ENCODE data around the gene TRIM31.
"Not testable (repeated sequence)": the region's sequence is repeated elsewhere in the genome, so short reads cannot be mapped to it uniquely, and the experiment has no call there.

Gene TRIM31

GRCh38 chr6:30142665-30143064 lies 29.8 kb upstream of the TRIM31 start:
- in situ Hi-C loops (cut with HindIII; ENCODE audit: low pct_unique_long_range_greater_than_20kb, low sequenced_read_pairs): no loop called here
- TF ChIP-seq JUND (IDR thresholded peaks at IDR 0.05; ENCODE audit: low read depth): no peak
- no peak for DNase-seq (ENCODE audit: low read depth in 1 of 2, low spot score in 1 of 2)

- DNase-seq (ENCODE audit: low read depth in 1 of 2, low spot score in 1 of 2); in situ Hi-C loops (cut with HindIII; ENCODE audit: low pct_unique_long_range_greater_than_20kb, low sequenced_read_pairs): not testable (repeated sequence)
Observed at GRCh38 chr6:30140240-30140639, 27.4 kb upstream of the TRIM31 start.

GRCh38 chr6:30136570-30137286 lies 23.8 kb upstream of the TRIM31 start:
- no peak for TF ChIP-seq JUND (IDR thresholded peaks at IDR 0.05; ENCODE audit: low read depth)
- in situ Hi-C loops (cut with HindIII; ENCODE audit: low pct_unique_long_range_greater_than_20kb, low sequenced_read_pairs): no loop called here
- no peak for DNase-seq (ENCODE audit: low read depth in 1 of 2, low spot score in 1 of 2)

GRCh38 chr6:30135757-30136156 lies 22.9 kb upstream of the TRIM31 start, which contains the start of gene TRIM40:
TRIM40 (plus strand) TSS chr6:30136140; CDS start chr6:30137037, 897 bp downstream.
- no peak for TF ChIP-seq JUND (IDR thresholded peaks at IDR 0.05; ENCODE audit: low read depth)
- in situ Hi-C loops (cut with HindIII; ENCODE audit: low pct_unique_long_range_greater_than_20kb, low sequenced_read_pairs): no loop called here
- DNase-seq (ENCODE audit: low read depth in 1 of 2, low spot score in 1 of 2): no peak

- no peak for TF ChIP-seq JUND (IDR thresholded peaks at IDR 0.05; ENCODE audit: low read depth)
- in situ Hi-C loops (cut with HindIII; ENCODE audit: low pct_unique_long_range_greater_than_20kb, low sequenced_read_pairs): no loop called here
- DNase-seq (ENCODE audit: low read depth in 1 of 2, low spot score in 1 of 2): no peak
Observed at GRCh38 chr6:30135147-30135546, 22.3 kb upstream of the TRIM31 start.

DNA sequence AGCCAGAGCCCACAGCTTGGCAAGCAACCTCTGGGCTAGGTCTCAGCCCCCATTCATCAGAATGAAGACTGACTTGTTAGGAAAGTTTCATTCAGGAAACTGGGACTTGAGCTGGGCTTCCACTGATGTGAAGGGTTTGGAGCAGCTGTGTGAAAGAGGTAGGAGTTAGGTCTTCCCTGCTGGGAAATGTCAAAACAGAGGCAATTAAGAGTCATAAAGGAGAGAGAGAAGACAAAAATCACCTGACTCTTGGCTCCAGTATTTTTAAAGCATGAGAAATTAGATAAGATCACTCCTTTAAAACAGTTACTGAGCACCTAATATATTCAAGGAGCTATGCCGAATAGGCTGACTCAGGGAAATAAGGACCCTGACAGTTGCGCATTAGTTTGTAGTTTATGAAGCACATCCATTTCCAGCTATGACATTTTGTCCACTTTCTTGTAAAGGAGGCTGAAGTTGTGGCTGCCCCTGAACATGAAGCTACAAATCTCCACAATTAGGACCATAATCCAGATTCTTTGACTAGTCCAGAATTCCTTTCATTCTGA lies 19.1 kb upstream of the TRIM31 start:
- in situ Hi-C loops (cut with HindIII; ENCODE audit: low pct_unique_long_range_greater_than_20kb, low sequenced_read_pairs): no loop called here
- TF ChIP-seq JUND (IDR thresholded peaks at IDR 0.05; ENCODE audit: low read depth): no peak
- no peak for DNase-seq (ENCODE audit: low read depth in 1 of 2, low spot score in 1 of 2)

DNA sequence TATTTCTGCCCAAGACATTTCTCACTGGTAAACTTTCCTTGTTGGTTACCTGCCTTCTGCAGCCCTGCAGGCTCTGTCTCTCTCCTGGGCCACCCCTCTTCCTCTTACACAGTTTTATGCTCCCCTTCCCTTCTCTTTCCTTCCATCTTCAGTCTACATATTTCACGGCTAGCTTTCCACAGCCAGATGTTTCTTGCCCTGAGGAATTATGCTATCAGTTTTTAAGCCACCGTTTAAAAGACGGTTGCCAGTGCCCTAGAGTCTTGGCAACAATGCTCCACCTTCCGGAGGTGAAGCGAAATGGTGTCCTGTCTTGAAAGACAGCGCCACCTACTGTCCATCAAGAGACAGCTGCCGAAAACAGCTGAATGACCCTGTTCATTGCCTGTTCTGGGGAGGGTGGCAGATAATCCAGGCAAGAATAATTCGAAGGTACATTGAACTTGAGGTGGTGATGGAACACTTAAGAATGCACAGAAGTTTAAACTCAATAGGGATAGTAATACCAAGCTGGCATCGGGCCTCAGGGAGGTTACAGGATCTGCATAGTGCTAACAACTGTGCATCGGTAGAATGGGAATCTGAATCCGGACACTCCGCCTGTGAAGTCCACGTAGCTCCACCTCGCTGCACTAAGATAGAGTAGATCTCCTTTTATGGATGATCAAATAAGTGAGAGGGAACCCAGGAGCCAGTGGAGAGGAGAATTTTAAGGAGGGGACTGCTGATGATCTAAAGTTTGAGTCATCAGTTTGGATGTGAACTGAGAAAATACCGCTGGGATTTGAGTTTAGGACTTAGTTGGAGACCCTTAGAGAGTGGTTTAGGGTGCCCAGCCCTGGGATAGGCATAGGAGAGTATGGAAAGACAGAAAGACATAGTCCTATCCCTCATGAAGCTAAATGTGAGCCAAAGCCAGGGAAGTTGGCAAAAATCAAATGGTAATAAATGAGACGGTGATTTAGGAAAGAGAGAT lies 18.3 kb upstream of the TRIM31 start:
- no peak for TF ChIP-seq JUND (IDR thresholded peaks at IDR 0.05; ENCODE audit: low read depth)
- peak; percentile 85 to 89 for DNase-seq (ENCODE audit: low read depth in 1 of 2, low spot score in 1 of 2)
- in situ Hi-C loops (cut with HindIII; ENCODE audit: low pct_unique_long_range_greater_than_20kb, low sequenced_read_pairs): no loop called here

DNA sequence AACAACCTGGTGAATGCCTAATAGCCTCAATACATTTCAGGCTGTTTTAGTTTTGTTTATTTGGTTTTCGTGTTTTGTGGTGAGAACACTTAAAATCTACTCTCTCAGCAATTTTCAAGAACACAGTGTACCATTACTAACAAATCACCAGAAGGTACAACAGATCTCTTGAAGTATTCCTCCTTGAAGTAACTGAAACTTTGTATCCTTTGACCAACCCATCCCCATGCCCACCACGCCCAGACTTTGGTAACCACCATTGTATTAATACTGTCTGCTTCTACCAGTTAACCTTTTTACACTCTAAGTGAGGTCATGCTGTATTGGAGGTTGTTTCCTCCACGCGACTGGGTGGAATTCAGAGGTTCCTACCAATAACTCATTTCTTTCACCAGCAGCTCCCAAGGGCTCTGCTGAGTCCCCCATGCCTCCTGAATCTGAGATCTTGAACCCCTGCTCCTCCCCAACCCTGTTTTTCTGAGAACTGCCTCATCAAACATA lies 17.3 kb upstream of the TRIM31 start:
- TF ChIP-seq JUND (IDR thresholded peaks at IDR 0.05; ENCODE audit: low read depth): no peak
- no peak for DNase-seq (ENCODE audit: low read depth in 1 of 2, low spot score in 1 of 2)
- in situ Hi-C loops (cut with HindIII; ENCODE audit: low pct_unique_long_range_greater_than_20kb, low sequenced_read_pairs): no loop called here

- no peak for TF ChIP-seq JUND (IDR thresholded peaks at IDR 0.05; ENCODE audit: low read depth)
- no peak for DNase-seq (ENCODE audit: low read depth in 1 of 2, low spot score in 1 of 2)
Observed at GRCh38 chr6:30129265-30130178, 16.6 kb upstream of the TRIM31 start.

DNA sequence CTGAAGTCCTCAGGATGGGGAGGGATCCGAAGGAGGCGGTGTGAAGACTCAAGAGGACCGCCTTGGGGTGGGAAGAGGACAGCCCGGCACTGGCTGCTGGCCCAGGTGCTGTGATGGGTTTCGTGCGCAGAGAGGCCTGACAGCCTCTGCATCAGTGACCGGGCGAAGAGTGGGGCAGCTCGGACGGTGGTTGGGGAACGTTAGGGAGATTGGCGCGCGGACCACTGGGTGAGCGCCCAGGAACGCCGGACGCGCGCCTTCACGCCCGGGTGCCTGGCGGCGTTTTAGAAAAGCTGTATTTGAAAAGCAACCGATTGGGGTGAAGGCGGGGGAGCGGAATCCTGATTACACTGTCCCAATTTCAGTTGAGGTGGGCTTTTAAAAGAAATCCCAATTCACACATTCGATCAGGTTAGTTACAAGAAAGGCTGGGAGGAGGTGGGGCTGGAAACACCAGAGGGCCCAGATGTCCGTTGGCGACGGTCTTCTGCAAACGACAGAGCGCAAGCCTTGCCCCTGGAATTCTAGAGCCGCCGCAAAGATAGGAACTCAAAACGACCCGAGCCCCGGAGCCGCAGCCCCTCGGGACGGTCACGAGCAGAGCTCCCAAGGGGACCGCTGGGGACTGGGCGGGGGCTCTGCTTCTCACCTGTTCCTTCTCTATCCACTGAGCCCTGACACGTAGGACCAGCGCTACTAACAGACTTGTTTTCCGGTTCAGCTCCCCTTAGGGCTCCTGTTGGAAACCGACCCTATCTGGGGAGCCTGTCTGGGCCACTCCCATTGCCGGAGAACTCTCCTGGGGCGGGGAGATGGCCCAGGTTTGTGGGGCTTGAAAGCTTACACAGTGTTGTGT lies 14.6 kb upstream of the TRIM31 start:
- in situ Hi-C loops (cut with HindIII; ENCODE audit: low pct_unique_long_range_greater_than_20kb, low sequenced_read_pairs): no loop called here
- DNase-seq (ENCODE audit: low read depth in 1 of 2, low spot score in 1 of 2): no peak
- TF ChIP-seq JUND (IDR thresholded peaks at IDR 0.05; ENCODE audit: low read depth): no peak

More at GRCh38 chr6:30129265-30130178, 16.6 kb upstream of the TRIM31 start:
- in situ Hi-C loops (cut with HindIII; ENCODE audit: low pct_unique_long_range_greater_than_20kb, low sequenced_read_pairs): no loop called here

DNA sequence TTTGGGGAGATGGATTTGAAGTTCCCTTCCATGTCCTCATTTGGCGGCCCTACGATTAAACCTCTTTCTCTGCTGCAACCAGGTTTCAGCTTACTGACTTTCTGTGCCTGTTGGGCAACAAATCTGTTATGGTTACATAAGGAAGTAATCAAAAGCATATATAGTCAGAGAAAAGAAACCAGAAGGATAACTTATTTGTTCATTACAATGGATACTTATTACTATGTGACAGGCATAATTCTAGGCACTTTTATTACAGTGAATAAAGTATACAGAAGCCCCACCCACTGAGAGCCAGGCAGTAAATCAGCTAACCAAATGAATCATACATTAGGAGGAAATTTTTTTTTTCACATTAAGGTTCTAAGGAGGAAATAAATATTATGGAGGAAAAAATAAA lies 9.6 kb upstream of the TRIM31 start:
- no peak for DNase-seq (ENCODE audit: low read depth in 1 of 2, low spot score in 1 of 2)
- in situ Hi-C loops (cut with HindIII; ENCODE audit: low pct_unique_long_range_greater_than_20kb, low sequenced_read_pairs): no loop called here

More for the DNA sequence above, 9.6 kb upstream of the TRIM31 start:
- no peak for TF ChIP-seq JUND (IDR thresholded peaks at IDR 0.05; ENCODE audit: low read depth)

Measured in T47D (cell line).